K562 (cell line): ENCODE measurements around the gene PCBP3. TPM values are rescaled to one million over a fixed set of nuclear protein-coding genes. Genes with fewer than 3 reads are reported as not detected.
A peak's percentile ranks its signal among the peaks of the same experiment; 100 is the strongest.
"Not testable (repeated sequence)": the region's sequence is repeated elsewhere in the genome, so short reads cannot be mapped to it uniquely, and the experiment has no call there.

Experiments used
- ATAC-seq: fragments of 200-7000 bp; cut with Tn5 transposase; 3 replicates; pipeline ENCODE4 v1.9.1; 2020; ENCODE audit warnings: moderate library complexity
- BruUV-seq: library from RNA; stranded (reverse); fragments of 400-500 nt; replicated peaks from 2 replicates; lab custom pipeline; 2021; lab: Mats Ljungman, UMichigan
- CTCF ChIA-PET: fragments of 300-600 bp; formaldehyde crosslinking; extraction: SDS; loops from one replicate; lab custom pipeline; 2021; ENCODE audit warnings: low intra/inter-chr PET ratio; lab: Yijun Ruan, JAX
- POLR2A ChIA-PET: fragments of 300-600, 350-650 bp; sonication (Branson Sonifier 250); formaldehyde crosslinking; extraction: SDS; loops from one replicate; lab custom pipeline; 2021; ENCODE audit warnings: antibody characterized with exemption, inconsistent platforms; lab: Yijun Ruan, JAX
- DNase-seq, 4 experiments: peaks; one replicate each; pipeline versions ENCODE4 v3.0.0 to v3.0.0-alpha.2; 2011 to 2018; ENCODE audit warnings: low spot score in 3 of 4, mixed read lengths in 3 of 4; ENCODE audit errors: extremely low read depth in 1 of 4
- FAIRE-seq: peaks from 2 replicates; lab custom pipeline; 2011; peaks lifted over from hg19 to GRCh38; lab: Jason Lieb, UNC
- H2AFZ ChIP-seq: 2 replicates; pipeline ENCODE4 v1.6.0; 2011; ENCODE audit warnings: low read depth, low read length, control low read depth, inconsistent platforms
- H3K27ac ChIP-seq: fragments of 200-600 bp; 3 replicates; pipeline ENCODE4 v1.8.0; 2011; ENCODE audit warnings: low read depth, mild to moderate bottlenecking, control low read depth, inconsistent platforms, low read length, moderate library complexity, mixed read lengths; ENCODE audit errors: extremely low read depth
- H3K27me3 ChIP-seq, 2 experiments: fragments of 300-600 bp in 1 of 2; 2 replicates in 1 of 2; 3 replicates in 1 of 2; pipeline versions ENCODE4 v1.6.0 to v1.8.0; 2011; ENCODE audit warnings: inconsistent platforms in 2 of 2, low read length in 2 of 2, mild to moderate bottlenecking in 1 of 2, mixed read lengths in 1 of 2, moderate library complexity in 1 of 2; ENCODE audit not compliant: control insufficient read depth in 2 of 2, insufficient read depth in 2 of 2
- H3K36me3 ChIP-seq: fragments of 300-600 bp; 3 replicates; pipeline ENCODE4 v1.8.0; 2011; ENCODE audit warnings: mild to moderate bottlenecking, low read length, inconsistent platforms; ENCODE audit not compliant: control insufficient read depth, insufficient read depth
- H3K4me1 ChIP-seq, 2 experiments: fragments of 200-600 bp in 1 of 2; replicated peaks in 1 of 2; 2 replicates in 1 of 2; 3 replicates in 1 of 2; pipeline versions ENCODE4 v1.5.1 to v1.8.0; 2011; ENCODE audit warnings: inconsistent platforms in 2 of 2, low read length in 2 of 2, mild to moderate bottlenecking in 1 of 2, mixed read lengths in 1 of 2, moderate library complexity in 1 of 2; ENCODE audit not compliant: control insufficient read depth in 2 of 2, insufficient read depth in 2 of 2
- H3K4me2 ChIP-seq: 2 replicates; pipeline ENCODE4 v1.6.1; 2011; ENCODE audit warnings: low read length, control low read depth, inconsistent platforms, mixed read lengths; ENCODE audit not compliant: insufficient read depth
- H3K4me3 ChIP-seq: fragments of 200-600 bp; sonication (generic), shearing (Covaris generic); 2 replicates; pipeline ENCODE4 v1.5.1; 2016; ENCODE audit warnings: control low read depth, inconsistent platforms
- H3K79me2 ChIP-seq: fragments of 200-600 bp; 3 replicates; pipeline ENCODE4 v1.8.0; 2011; ENCODE audit warnings: low read length, inconsistent platforms; ENCODE audit not compliant: control insufficient read depth, insufficient read depth
- H3K9ac ChIP-seq, 2 experiments: 2 replicates each; pipeline versions ENCODE4 v1.6.0 to v1.6.1; 2011; ENCODE audit warnings: low read depth in 2 of 2, low read length in 2 of 2, control low read depth in 1 of 2, inconsistent platforms in 1 of 2, mild to moderate bottlenecking in 1 of 2, mixed read lengths in 1 of 2; ENCODE audit not compliant: insufficient read depth in 1 of 2
- H3K9me1 ChIP-seq: one replicate; pipeline ENCODE4 v1.6.0; 2011; ENCODE audit warnings: inconsistent platforms, mild to moderate bottlenecking, low read length, moderate library complexity; ENCODE audit not compliant: control insufficient read depth, insufficient read depth
- H3K9me3 ChIP-seq: replicated peaks from 2 replicates; pipeline ENCODE4 v1.5.1; 2011; ENCODE audit warnings: low read depth, low read length, inconsistent platforms; ENCODE audit not compliant: control insufficient read depth, insufficient read depth
- H4K20me1 ChIP-seq: replicated peaks from 2 replicates; pipeline ENCODE4 v1.6.1; 2011; ENCODE audit warnings: low read length, inconsistent platforms, mixed read lengths; ENCODE audit not compliant: control insufficient read depth, insufficient read depth
- CHD2 ChIP-seq: IDR thresholded peaks from 2 replicates; pipeline ENCODE4 v1.6.1; 2011; ENCODE audit warnings: low read depth, low read length
- CREBBP ChIP-seq: IDR thresholded peaks from one replicate; pipeline ENCODE4 v1.6.1; 2012; ENCODE audit warnings: low read depth, mild to moderate bottlenecking, control low read depth, inconsistent platforms, low read length
- EP400 ChIP-seq: fragments of 450-650 bp; IDR thresholded peaks from 2 replicates; pipeline ENCODE4 v1.6.1; 2017; ENCODE audit warnings: antibody characterized with exemption, mild to moderate bottlenecking, moderate library complexity
- IRF9 ChIP-seq: fragments of 450-650 bp; IDR thresholded peaks from 2 replicates; pipeline ENCODE4 v1.6.1; 2016; ENCODE audit warnings: missing biosample characterization, missing genetic modification characterization
- PBX2 ChIP-seq, 2 experiments: IDR thresholded peaks in 1 of 2; conservative IDR thresholded peaks in 1 of 2; 2 replicates each; pipeline ENCODE4 v1.6.1; 2016; ENCODE audit warnings: low read depth in 2 of 2, mild to moderate bottlenecking in 1 of 2, missing compliant biosample characterization in 1 of 2, missing genetic modification characterization in 1 of 2, moderate library complexity in 1 of 2
- PYGO2 ChIP-seq: fragments of 450-650 bp; IDR thresholded peaks from 2 replicates; pipeline ENCODE4 v1.6.1; 2016; ENCODE audit warnings: mild to moderate bottlenecking, missing genetic modification characterization, moderate library complexity, missing compliant biosample characterization
- ZNF282 ChIP-seq: sonication (generic); formaldehyde crosslinking; IDR thresholded peaks from 2 replicates; pipeline ENCODE4 v1.8.1; 2023; ENCODE audit warnings: missing genetic modification reagents
- WGBS: fragments of 100-300 bp; shearing (Covaris generic); methylation state at CpG from one replicate; pipeline ENCODE4 v1.1.6; 2016; ENCODE audit warnings: low coverage, mixed read lengths; ENCODE audit not compliant: insufficient coverage; ENCODE audit errors: missing lambda C conversion rate; 5-methylcytosine and 5-hydroxymethylcytosine counted together
- in situ Hi-C: fragments of 300-500 bp; cut with MboI; formaldehyde crosslinking; loops from 4 replicates; pipeline ENCODE4 v1.15.0; 2018; ENCODE audit warnings: inconsistent platforms, mixed read lengths
- intact Hi-C: fragments of 100-400 bp; cut with micrococcal nuclease; formaldehyde crosslinking; loops from 2 replicates; pipeline ENCODE4 v1.14.2; 2022
- polyA plus RNA-seq, 8 experiments: library from polyadenylated mRNA; depleted of rRNA in 4 of 8; stranded (reverse) in 5 of 8; unstranded in 3 of 8; fragments of >200 nt; fragmentation: Nextera tagmentation in 2 of 8; fragmentation: Illumina TruSeq in 1 of 8; extraction: Ambion mirVana in 2 of 8; extraction: Trizol in 1 of 8; gene quantifications; 2 replicates each; pipeline versions ENCODE4 v1.2.1 to v1.2.3, GENCODE V29; 2011 to 2014; ENCODE audit warnings: inconsistent platforms in 1 of 8, missing spikeins in 1 of 8
- total RNA-seq, 7 experiments: library from RNA; depleted of rRNA in 6 of 7; stranded (reverse); fragments of >200 nt in 6 of 7; fragmentation: Illumina TruSeq in 2 of 7; extraction: Trizol in 2 of 7; gene quantifications; 2 replicates each; pipeline versions ENCODE4 v1.2.1 to v1.2.3, GENCODE V29; 2011 to 2021; ENCODE audit warnings: low replicate concordance in 1 of 7

Gene PCBP3
- total and polyA plus RNA-seq, 9 of the 15 experiments (the other 6 are each of a cell fraction or from before 2014, with no cell fraction given): 0.18 TPM; not detected in 8

- H2AFZ ChIP-seq, intact Hi-C loops, H3K9me1 ChIP-seq, H3K27ac ChIP-seq, H3K4me3 ChIP-seq, FAIRE-seq, H3K9me3 ChIP-seq, H3K4me2 ChIP-seq, H3K9ac ChIP-seq, ATAC-seq, CTCF ChIA-PET, BruUV-seq, H3K79me2 ChIP-seq, DNase-seq, H3K36me3 ChIP-seq: not testable (repeated sequence)
- peak; percentile 60 for TF ChIP-seq CHD2
- Histone ChIP-seq H3K27me3 (peaks cover 35 to 81% of the 10 kb centered on the region in 2 experiments; a peak in 4 of 5 replicates), H3K4me1 (peaks cover 0 to 11% of the 10 kb centered on the region in 2 experiments; a peak in 2 of 5 replicates), H4K20me1 (peaks cover 14% of the 10 kb centered on the region)
- in situ Hi-C loops: loop anchor here (25.0 kb wide), 1 partner anchor 870 kb away; no protein-coding TSS in a partner anchor
- WGBS: 0% methylated on average over 12 of the region's 12 CpGs
- POLR2A ChIA-PET: interaction anchor here (1.1 kb wide), 1 partner anchor 61 kb away, joined by 4 read pairs; no protein-coding TSS in a partner anchor
Observed at GRCh38 chr21:45832741-45833235, 189.3 kb downstream of the PCBP3 start.

GRCh38 chr21:45833414-45833813 lies 189.9 kb downstream of the PCBP3 start:
- no peak overlapping the region for H3K4me2 ChIP-seq
- WGBS: 4% methylated on average over 6 of the region's 6 CpGs
- in situ Hi-C loops (loop anchor here (25.0 kb wide), 1 partner anchor 871 kb away; no protein-coding TSS in a partner anchor), intact Hi-C loops (no loop called here)
- ATAC-seq (no peak), DNase-seq (no peak), FAIRE-seq (no peak)
- H3K9me1 ChIP-seq: no peaks in the 10 kb centered on the region
- no peak overlapping the region for H3K4me3 ChIP-seq
- no peaks in the 10 kb centered on the region for H3K36me3 ChIP-seq
- no peak overlapping the region for H3K9ac ChIP-seq
- no peaks in the 10 kb centered on the region for H3K79me2 ChIP-seq
- no peak overlapping the region for H2AFZ ChIP-seq
- no peak overlapping the region for H3K27ac ChIP-seq
- peaks cover 8% of the 10 kb centered on the region for H4K20me1 ChIP-seq
- no TSS peak for BruUV-seq
- H3K27me3 ChIP-seq: peaks cover 31 to 76% of the 10 kb centered on the region in 2 experiments
- peaks cover 0 to 11% of the 10 kb centered on the region in 2 experiments; a peak in 2 of 5 replicates for H3K4me1 ChIP-seq
- no peaks in the 10 kb centered on the region for H3K9me3 ChIP-seq
- ChIA-PET POLR2A (interaction anchor here (1.1 kb wide), 1 partner anchor 60 kb away, joined by 4 read pairs; no protein-coding TSS in a partner anchor), CTCF (no interaction called here)
- TF ChIP-seq IRF9 (tag) (no peak), CREBBP (no peak), EP400 (no peak), ZNF282 (CRISPR knock-in tag) (no peak), PYGO2 (tag) (no peak), PBX2 (CRISPR knock-in tag; IDR thresholded peaks at IDR 0.05; ENCODE audit: low read depth) (no peak), PBX2 (tag; conservative IDR thresholded peaks at IDR 0.05; ENCODE audit: low read depth) (no peak)
